ENCODE measurements around the gene FEN1. TPM values are rescaled to one million over a fixed set of nuclear protein-coding genes. Genes with fewer than 3 reads are reported as not detected.

FEN1 gene
- total RNA-seq, 4 donors from 2014 or later: 7.1 to 14.2 (median 8.1) TPM

DNA sequence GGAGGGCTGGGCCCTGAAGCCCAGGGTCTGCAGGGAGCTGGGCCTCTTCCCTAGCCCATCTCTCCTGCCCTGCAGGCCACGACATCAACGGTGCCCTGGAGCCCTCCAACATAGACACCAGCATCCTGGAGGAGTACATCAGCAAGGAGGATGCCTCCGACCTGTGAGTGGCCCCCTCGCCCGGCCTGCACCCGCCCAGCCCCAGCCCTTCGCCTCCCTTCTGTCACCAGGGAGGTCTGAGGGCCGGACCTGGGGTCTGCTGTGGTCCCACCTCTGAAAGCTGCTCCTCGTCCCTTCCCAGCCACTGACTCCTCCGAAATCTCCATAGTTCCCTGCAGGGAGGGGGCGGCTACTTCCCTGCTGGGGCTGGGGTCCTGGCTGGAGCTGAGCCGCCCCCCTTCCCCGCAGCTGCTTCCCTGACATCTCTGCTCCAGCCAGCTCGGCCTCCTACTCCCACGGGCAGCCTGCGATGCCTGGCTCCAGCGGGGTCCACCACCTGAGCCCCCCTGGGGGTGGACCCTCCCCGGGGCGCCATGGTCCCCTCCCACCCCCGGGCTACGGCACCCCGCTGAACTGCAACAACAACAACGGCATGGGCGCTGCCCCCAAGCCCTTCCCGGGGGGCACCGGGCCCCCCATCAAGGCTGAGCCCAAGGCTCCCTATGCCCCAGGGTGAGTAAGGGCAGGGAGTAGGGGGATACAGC is 27.0 kb upstream of the FEN1 start:
- no peak overlapping the region for H3K4me3 ChIP-seq
- no CpG with 5 or more reads among the region's 26 CpGs for WGBS, 2 donors (ENCODE audit: low coverage in 1 of 2)
- H3K27ac ChIP-seq: no peak overlapping the region
- no peaks in the 10 kb centered on the region for H3K36me3 ChIP-seq
- H3K4me1 ChIP-seq: peaks cover 0 to 6% (median 0%) of the 10 kb centered on the region in 3 donors
- H3K9me3 ChIP-seq: no peaks in the 10 kb centered on the region
- no peak for ATAC-seq
- TF ChIP-seq EP300 (IDR thresholded peaks at IDR 0.05) (no peak), POLR2A (IDR thresholded peaks at IDR 0.05) (no peak), POLR2AphosphoS5 (IDR thresholded peaks at IDR 0.05) (no peak)
- TF ChIP-seq, protein P1, sequence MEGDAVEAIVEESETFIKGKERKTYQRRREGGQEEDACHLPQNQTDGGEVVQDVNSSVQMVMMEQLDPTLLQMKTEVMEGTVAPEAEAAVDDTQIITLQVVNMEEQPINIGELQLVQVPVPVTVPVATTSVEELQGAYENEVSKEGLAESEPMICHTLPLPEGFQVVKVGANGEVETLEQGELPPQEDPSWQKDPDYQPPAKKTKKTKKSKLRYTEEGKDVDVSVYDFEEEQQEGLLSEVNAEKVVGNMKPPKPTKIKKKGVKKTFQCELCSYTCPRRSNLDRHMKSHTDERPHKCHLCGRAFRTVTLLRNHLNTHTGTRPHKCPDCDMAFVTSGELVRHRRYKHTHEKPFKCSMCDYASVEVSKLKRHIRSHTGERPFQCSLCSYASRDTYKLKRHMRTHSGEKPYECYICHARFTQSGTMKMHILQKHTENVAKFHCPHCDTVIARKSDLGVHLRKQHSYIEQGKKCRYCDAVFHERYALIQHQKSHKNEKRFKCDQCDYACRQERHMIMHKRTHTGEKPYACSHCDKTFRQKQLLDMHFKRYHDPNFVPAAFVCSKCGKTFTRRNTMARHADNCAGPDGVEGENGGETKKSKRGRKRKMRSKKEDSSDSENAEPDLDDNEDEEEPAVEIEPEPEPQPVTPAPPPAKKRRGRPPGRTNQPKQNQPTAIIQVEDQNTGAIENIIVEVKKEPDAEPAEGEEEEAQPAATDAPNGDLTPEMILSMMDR (IDR thresholded peaks at IDR 0.05): no peak
- peaks cover 48% of the 10 kb centered on the region for H3K27me3 ChIP-seq

DNA sequence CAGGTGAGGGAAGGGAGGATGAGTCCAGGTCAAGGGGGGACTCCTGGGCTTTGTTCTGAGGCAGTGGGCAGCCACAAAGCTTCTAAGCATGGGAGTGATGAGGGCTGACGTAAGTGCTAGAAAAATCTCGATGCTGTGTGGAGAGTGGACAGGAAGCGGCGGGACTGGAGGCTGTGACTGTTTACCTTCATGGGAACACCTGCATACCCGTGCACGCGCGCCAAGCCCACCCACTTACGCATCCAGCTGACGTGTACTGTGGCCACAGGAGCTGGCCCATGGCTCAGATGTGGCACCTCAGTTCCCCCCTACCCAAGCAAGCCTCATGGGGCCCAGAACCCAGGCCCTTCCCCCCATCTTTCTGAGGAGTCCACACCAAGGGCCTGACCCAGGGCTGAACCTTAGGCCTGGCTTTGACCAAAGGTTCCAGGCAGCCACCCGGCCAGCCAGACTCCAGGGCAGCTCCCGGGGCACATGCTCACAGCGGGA is 26.3 kb upstream of the FEN1 start:
- Histone ChIP-seq H3K4me3 (no peak overlapping the region), H3K27me3 (peaks cover 41% of the 10 kb centered on the region), H3K27ac (no peak overlapping the region), H3K36me3 (no peaks in the 10 kb centered on the region), H3K9me3 (no peaks in the 10 kb centered on the region), H3K4me1 (peaks cover 0 to 6% (median 0%) of the 10 kb centered on the region in 3 donors)
- WGBS, 2 donors (ENCODE audit: low coverage in 1 of 2): 39 to 83% methylated on average over 2 to 5 of the region's 13 CpGs
- TF ChIP-seq EP300 (IDR thresholded peaks at IDR 0.05): no peak
- TF ChIP-seq POLR2A (IDR thresholded peaks at IDR 0.05): no peak
- ATAC-seq: no peak

DNA sequence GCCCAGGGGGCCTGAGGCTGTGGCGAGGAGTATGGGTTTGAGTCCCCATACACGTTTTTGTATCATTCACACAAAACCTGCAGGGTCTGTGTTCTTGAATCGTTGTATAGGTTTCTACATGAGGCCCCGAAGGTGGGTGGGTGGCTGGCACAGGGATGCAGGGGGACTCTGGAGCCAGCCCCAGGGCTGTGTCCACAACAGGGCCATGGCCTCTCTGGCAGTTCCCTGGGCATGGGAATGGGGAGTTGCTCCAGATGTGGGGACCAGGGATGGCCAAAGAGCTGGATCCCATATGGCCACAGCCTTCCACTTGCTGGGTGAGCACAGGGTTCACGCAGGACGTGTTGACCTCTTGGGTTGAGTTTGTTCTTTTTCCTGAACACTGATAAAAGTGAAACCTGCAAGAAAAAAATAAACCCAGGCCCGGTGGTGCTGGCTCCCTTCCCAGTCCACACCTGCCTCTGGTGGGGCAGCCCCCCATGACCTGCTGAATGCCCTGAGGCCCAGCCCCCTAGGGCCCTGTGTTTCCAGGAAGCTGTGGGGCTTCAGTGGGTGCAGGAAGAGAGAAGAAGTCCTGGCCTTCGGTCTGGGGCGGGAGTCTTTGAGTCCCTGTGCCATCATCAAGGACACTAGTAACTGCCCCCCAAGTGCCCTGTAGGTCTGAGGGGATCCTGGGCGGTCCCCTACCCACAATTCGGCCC is 24.2 kb upstream of the FEN1 start:
- 52 to 61% methylated on average over 3 to 4 of the region's 11 CpGs for WGBS, 2 donors (ENCODE audit: low coverage in 1 of 2)
- H3K9me3 ChIP-seq: no peaks in the 10 kb centered on the region
- ATAC-seq: no peak
- no peak overlapping the region for H3K27ac ChIP-seq
- TF ChIP-seq POLR2A (IDR thresholded peaks at IDR 0.05) (no peak), POLR2AphosphoS5 (IDR thresholded peaks at IDR 0.05) (no peak), EP300 (IDR thresholded peaks at IDR 0.05) (no peak)
- TF ChIP-seq, protein P1 (IDR thresholded peaks at IDR 0.05): no peak
- no peaks in the 10 kb centered on the region for H3K36me3 ChIP-seq
- H3K4me3 ChIP-seq: no peak overlapping the region
- H3K27me3 ChIP-seq: peaks cover 20% of the 10 kb centered on the region
- peaks cover 0 to 6% (median 0%) of the 10 kb centered on the region in 3 donors for H3K4me1 ChIP-seq

DNA sequence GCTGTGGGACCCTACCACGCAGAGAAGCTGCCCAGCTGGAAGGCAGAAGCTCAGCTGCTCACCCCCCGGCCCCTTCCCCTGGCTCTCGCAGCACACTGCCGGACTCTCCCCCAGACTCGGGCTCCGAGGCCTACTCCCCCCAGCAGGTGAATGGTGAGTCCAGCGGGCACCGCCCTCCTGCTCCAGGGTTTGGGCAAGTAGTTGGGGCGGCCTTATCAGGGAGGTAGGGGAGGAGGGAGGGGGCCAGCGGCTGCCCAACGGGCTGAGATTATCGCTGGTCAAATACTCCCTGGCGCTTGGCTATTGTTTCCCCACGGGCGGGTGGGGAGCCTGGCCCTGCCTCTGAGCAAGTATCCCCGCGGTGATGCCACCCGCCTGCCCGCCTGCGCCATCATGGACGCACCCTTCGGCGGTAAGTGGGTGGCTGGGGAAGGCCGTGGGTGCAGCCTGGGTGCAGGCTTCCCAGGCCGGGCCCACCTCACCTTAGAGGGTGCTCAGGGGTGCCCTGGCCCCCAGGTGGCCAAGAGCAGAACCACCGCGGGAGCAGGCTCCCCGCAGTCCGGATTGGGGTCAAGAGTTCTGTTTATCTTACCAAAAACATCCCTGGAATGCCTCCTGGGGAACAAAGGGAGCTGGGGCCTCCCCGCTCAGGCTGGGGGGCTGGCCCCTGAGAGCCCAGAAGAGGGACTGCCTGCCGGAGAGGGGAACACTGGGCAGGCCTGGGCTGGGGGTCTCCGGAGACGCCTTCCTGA is 23.4 kb upstream of the FEN1 start:
- Histone ChIP-seq H3K27me3 (peaks cover 12% of the 10 kb centered on the region), H3K9me3 (no peaks in the 10 kb centered on the region), H3K36me3 (no peaks in the 10 kb centered on the region), H3K4me1 (peaks cover 0 to 6% (median 0%) of the 10 kb centered on the region in 3 donors), H3K4me3 (no peak overlapping the region), H3K27ac (no peak overlapping the region)
- no CpG with 5 or more reads among the region's 33 CpGs for WGBS, 2 donors (ENCODE audit: low coverage in 1 of 2)
- TF ChIP-seq POLR2AphosphoS5 (IDR thresholded peaks at IDR 0.05): no peak
- no peak for TF ChIP-seq EP300 (IDR thresholded peaks at IDR 0.05)
- TF ChIP-seq POLR2A (IDR thresholded peaks at IDR 0.05): no peak
- TF ChIP-seq, protein P1 (IDR thresholded peaks at IDR 0.05): no peak
- no peak for ATAC-seq

Measured in gastroesophageal sphincter (tissue), 4 donors.